Measurements from ENCODE around the gene PPP6R3.

PPP6R3 gene

DNA sequence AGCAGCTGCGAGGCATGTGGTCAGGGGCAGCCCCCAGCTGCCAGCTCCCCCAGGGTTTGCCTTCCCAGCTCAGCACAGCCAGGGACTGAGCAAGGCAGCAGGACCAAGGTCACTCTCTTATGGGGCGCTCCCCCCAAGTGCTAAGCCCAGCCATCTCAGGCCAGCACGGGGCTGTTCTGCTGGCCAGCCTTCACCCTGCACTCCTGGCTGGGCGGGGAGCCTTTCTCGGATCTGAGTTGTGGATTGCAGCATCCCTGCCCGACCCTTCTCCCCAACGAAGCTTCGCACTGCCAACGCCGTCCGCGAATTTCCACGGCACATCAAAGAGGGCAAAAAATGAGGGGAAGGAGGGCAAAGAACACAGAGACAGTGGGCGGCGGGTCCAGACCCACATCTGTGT, 181.3 kb downstream of the PPP6R3 start:
- no peak for DNase-seq (ENCODE audit: extremely low read depth in 1 of 2, low read depth in 1 of 2)

DNA sequence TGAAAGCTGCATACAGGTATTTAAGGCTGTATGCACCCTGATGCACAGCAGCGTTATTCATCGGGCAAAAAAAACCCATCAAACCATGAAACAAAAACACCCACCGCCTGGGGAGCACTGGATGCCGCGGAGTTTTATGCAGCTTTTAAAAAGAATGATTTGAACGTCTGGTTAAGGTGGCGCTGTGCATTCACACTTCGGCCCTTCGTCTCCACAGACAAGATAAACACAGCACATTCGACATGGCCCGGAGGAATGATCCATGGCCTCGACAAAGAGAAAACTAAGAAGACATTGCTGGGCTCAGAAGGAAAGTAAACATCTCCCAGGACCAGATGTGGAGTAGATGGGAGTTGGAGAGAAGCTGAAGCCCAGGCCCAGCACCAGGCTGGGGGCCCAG, 183.0 kb downstream of the PPP6R3 start:
- no peak for DNase-seq (ENCODE audit: extremely low read depth in 1 of 2, low read depth in 1 of 2)

DNA sequence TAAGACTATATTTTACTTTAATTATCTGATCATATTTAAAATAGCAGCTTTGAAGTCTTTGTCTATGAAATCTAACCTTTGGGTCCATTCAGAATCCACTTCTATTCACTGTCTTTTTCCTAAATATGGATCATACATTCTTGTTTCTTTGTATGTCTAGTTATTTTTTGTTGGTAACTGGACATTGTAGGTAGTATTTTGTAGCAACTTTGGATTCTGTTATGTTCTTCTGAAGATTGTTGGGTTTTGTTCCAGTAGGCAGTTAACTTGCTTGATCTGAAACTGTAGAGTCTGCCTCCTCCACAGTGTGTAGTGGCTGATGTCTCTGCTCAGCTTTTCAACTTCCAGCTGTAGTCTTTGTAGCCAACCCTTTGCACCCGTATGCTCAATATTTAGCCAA, 186.3 kb downstream of the PPP6R3 start:
- DNase-seq (ENCODE audit: extremely low read depth in 1 of 2, low read depth in 1 of 2) = no peak

DNA sequence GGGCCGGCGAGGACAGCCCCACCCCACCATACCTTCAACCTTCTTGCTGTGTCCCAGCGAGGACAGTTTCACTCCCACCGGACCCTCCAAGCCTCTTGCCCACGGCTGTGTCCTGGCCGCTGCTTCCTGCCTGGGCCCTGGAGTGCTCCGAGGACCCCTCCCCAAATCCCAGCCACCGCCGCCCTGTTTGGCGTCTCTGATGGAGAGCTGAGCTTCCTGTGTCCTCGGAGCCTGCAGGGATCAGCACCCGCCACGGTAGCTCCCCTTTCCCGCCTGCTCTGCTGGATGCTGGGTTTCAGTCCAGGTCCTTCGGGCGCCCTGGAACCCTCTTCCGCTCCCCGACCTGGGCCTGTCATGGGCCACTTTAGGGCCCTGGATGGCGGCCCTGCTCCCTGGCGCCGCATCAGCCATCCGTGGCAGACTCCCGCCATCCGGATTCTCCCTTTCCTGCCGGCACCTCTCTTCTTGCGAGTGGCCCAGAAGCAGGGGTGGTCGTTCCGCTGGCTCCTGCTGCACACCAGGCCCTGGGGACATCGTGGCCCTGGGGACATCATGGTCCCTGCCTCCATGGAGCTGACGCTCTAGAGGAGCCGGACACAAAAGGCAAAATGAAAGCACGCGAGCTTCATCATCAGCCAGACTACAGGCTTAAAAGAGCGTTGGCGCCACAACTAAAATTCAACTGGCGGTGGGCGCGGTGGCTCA, 189.5 kb downstream of the PPP6R3 start:
- no peak for DNase-seq (ENCODE audit: extremely low read depth in 1 of 2, low read depth in 1 of 2)

DNA sequence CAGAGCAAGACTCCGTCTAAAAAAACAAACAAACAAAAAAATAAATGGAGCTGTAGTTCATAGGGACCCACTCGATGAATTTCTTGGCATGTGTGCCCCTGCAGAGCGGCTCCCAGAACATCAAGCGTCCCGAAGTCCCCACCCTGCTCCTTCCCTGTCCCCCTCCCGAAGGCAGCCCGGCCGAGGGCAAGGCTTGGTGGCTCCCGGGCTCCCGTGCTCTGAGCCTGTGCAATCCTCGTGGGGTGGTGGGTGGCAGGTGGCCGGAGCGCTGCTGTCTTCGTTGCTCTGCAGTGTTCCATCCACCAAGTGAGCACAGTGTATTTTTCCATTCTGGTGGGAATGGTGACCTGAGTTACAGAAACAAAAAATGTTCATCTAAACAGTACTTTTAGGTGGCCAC, 190.2 kb downstream of the PPP6R3 start:
- DNase-seq (ENCODE audit: extremely low read depth in 1 of 2, low read depth in 1 of 2) = no peak

DNA sequence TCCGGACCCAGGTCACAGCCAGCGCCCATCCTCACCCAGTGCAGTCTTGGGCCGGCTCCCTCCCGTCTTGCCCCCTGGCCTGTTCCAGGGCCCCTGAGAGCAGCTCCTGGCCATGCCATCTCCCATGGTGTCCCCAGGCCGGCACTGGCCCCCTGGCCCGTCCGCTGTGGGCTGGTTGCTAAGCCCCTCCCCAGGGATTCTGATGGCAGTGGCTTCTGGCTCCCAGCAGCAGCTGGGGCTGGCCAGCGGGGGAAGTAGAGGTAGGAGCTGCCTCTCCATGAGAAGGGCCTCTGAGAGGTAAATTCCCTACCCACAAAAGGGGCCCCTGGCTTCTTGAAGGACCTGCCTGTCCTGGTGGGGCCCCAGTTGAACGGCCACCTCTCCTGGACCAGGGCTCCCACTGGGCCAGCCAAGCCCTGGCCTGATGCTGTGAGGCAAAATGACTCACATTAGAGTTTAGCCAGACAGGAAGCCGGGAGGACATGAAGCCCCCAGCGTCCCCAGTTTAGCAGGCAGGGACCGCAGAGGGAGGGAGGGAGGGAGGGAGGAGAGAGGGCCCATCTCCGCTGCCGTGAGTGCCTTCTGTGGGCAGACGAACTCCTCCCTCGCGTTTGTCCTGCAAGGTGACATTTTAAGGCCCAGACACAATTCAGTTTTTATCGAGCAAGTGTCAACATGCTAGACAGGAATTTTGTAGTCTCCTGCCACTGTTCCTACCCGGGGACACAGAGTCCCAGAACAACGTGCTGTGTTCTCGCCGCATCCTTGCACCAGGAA, 190.8 kb downstream of the PPP6R3 start:
- DNase-seq (ENCODE audit: extremely low read depth in 1 of 2, low read depth in 1 of 2) = no peak

DNA sequence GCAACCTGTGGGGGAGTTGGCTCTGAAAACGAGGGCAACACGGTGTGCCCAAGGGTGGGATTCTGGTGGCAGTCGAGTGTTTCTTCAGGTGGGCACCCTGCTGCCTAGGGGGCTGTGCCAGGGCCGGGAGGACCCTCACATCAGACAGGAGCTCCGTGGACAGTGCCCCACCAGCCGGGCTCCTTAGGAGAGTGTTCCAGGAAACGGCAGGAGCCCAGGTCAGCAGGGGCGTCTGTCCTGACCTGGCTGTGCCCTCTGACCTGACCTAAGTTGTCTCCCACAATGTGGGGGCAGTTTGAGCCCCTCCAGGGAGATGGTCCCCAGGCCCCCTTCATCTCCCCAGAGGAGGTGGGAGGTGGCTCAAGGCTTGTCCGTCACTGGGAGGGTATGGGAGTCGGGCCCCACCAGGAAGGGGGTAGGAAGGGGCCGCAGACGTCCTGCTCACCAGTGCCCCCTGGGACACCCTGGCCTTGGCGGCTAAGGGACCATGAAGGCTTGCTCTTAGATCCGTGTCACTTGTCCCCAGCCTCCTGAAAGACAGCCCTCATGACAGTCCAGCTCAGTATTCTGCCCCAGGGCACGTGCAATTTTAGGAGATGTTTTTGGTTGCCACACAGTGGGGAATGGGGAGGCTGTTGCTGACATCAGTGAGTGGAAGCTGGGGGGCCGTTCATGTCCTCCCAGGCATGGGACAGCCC, 191.6 kb downstream of the PPP6R3 start:
- DNase-seq (ENCODE audit: extremely low read depth in 1 of 2, low read depth in 1 of 2) = no peak

DNA sequence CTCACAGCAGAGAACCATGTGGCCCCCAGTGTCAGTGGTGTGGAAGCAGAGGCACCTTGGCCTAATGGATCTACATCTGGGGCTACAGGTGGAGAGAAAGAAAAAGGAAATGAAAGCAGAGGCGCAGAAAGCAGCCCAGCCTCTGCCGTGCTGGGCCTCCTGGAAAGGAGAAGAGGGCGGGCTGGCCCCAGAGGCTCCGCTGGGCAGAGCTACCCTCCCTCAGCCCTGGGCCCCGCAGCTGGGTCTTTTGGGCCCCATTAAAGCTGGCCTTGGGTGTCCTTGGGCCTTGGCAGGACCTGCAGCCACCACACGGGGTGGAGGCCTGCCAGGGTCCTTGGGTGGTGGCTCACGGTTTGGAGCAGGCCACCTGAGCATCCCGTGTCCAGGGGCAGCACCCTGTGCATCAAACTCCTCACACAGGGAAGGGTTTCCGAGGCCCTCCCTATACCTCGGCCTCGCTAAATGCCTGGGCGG, 192.2 kb downstream of the PPP6R3 start:
- no peak for DNase-seq (ENCODE audit: extremely low read depth in 1 of 2, low read depth in 1 of 2)

DNA sequence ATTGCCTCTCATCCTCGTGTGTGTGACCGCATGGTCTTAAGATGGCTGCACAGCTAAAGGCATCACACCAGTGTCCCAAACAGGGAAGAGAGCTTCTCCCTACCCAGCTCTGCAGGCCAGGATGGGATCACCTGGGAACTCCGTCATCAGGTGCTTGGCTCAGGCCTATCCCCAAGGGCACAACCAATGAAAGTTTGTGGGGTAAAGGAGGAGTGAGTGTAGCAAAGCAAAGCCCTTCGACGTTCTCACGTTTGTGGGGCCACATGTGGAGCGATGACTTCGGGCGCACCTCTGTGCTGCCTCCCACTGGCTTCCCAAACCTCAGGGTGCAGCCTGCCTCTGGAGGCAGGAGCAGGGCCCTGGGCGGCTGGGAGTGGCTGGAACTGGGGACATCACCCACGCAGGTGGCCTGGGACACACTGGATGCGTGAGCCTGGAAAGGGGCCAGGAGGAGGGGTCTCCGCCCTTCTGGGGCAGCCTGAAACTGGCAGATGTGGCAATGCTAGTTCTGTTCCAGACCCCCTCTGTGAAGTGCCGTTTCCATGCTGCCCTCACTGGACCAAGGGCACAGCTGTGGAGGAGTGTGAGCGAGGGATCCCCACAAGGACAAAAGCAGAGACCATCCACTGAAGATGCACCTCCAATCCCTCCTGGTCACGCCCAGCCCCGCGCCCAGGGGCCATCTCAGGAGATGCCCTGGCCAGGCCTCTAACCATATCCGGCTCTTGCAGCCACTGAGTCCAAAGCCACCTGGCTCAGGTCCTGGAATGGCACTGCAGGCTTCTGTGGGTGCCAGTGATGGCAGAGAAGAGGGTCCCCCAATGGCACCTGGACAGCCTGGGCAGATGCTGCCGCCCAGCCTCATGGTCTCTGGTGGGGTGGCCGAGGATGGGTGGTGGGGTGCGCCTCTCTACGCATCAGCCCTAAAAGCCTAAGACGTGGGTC, 193.2 kb downstream of the PPP6R3 start:
- DNase-seq (ENCODE audit: extremely low read depth in 1 of 2, low read depth in 1 of 2) = no peak

DNA sequence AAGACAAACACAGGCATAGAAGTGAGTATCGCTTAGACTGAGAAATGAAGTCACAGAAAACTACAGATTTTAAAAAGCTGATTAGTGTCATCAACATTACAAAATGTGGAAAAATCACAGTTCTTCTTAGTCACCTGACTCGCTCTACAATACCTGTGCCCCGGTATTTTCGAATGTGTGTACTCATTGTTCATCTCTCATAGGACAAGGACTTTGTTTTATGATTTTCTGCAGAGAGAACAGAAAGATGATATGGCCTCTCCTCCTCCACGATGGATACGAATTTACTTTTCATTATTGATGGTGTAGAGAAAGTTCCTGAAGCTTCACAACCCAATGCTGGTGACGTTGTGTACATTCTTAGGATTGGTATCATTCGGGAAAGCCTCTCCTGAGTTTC, 194.4 kb downstream of the PPP6R3 start:
- no peak for DNase-seq (ENCODE audit: extremely low read depth in 1 of 2, low read depth in 1 of 2)

DNA sequence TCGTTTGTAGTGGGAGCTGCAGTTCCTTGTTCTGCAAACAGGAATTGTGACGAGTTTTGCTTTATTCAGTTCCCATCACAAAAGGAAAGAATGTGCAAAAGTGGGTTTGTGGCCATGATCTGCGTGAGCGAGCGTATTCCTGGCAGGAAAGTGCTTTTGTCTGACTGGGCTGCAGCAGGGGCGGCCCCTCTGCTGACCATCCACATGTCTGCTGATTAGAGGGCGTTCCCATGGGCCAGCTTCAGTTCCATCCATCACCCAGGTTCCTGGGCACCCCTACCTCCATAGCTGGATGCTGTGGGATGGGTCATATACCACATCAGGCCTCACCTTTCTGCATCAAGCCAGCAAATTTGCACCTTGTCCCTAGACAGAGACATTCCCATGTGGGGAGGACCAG, 194.9 kb downstream of the PPP6R3 start:
- no peak for DNase-seq (ENCODE audit: extremely low read depth in 1 of 2, low read depth in 1 of 2)

DNA sequence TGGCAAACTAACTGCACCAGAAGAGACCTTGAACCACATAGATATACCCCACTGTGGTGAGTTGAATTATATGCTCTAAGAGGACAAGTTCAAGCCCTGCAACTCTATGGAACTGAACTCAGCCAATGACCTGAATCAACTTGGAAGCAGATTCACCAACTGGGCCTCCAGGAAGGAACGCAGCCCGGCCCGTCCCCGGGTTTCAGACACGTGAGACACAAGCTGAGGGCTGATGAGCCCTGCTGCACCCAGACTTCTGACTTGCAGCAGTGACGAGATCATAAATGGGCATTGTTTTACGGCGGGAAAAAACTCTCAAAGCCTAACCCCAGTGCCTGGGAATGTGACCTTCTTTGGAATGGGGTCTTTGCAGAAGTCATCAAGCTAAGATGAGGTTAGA, 195.3 kb downstream of the PPP6R3 start:
- no peak for DNase-seq (ENCODE audit: extremely low read depth in 1 of 2, low read depth in 1 of 2)

DNA sequence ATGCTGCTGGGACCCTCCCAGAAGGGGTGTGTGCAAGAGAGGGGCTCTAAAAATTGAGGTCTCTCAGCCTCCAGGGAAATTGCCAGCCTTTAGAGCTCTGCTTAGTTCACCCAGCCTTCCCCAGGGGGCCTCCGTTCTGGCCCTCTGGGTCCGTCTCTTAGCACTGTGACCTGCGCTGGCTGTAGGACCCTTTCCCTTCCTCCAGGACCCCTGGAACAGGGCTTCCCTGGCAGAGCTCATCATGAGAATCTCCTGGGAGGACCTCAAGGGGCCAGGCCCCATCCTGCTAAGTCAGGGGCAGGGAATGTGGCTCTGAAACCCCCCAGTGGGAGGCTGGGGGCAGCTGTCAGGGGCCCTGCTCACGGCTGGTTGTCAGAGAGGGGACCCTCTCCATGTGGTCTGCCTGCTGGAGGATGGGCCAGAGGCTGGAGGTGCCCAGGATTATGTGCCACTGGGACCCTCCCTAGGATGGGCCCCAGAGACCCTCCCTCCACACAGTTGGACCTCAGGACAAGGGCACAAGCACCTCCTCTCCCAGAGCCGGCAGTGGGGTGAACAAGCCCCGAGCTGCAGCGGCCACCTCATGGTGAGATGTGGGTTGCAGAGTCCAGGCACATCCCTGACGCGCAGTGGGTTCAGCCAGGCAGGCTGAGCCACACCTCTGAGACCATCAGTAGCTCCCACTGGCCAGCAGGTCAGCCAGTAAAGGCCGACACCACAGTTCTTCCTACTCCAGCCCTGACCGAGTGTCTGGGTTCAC, 196.6 kb downstream of the PPP6R3 start:
- DNase-seq (ENCODE audit: extremely low read depth in 1 of 2, low read depth in 1 of 2) = no peak

DNA sequence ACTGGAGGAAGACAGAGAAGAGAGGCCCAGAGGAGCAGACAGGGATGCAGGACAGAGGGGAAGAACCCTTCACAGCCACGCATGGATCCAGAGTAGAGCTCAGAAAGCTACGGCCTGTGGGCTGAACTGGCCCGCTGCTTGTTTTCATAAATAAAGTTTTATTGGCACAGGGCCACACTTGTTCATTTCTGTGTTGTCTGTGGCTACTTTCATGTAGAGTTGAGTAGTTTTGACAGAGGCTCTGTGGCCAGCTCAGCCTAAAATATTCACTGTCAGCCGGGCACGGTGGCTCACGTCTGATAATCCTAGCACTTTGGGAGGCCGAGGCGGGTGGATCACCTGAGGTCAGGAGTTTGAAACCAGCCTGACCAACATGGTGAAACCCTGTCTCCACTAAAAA, 197.5 kb downstream of the PPP6R3 start:
- DNase-seq (ENCODE audit: extremely low read depth in 1 of 2, low read depth in 1 of 2) = no peak

DNA sequence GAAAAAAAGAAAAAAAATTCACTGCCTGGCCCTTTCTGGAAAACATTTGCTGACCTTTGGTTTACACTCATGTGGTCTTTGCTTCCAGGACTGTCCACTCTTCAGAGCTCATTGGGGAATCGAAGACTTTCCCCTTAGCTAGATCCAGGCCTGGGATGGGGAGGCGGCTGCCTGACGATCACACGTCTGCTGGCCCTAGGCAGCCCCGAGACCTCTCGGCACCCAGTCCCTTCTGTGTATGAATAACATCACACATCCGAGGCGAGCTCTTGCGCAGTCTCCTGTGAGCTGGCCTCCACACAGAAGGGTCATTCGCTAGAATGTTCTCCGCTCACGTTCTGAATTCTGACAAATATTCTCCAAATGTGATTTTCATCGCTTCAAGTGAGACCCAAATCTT, 198.1 kb downstream of the PPP6R3 start:
- no peak for DNase-seq (ENCODE audit: extremely low read depth in 1 of 2, low read depth in 1 of 2)

DNA sequence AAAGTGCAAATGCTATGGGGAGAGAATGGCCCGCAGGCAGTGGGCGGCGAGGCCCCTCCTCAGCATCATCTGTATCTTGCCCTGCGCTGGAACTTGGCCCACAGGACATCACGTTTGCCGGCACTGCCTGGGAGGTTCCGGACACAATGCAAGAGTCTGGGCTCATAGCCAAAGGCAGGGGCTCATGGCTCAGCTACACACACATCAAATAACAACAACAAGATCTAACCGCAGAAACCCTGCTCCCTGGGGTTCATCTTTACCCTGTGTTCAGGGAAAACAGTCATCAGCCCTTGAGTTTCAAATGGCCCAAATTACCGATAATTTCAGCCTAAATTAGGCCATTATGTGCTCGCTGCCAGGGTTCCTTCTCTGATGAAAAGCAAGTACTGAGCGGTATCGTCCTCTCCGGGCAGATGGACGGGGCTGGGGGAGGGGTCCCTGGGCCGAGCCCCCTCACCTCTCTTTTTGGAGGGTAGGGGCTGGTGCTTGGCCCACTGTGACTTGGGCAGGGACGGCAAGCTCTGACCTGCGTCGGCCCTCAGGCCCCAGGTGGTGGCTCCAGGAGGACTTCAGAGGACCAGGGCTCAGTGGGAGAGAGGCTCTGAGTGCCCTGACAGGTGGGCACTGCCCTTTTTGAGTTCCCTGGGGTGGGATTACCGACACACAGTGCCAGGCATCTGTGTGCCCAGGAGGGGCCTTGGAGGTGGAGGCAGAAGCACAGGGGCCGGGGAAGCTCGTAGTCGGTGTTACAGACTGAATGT, 198.8 kb downstream of the PPP6R3 start:
- no peak for DNase-seq (ENCODE audit: extremely low read depth in 1 of 2, low read depth in 1 of 2)

DNA sequence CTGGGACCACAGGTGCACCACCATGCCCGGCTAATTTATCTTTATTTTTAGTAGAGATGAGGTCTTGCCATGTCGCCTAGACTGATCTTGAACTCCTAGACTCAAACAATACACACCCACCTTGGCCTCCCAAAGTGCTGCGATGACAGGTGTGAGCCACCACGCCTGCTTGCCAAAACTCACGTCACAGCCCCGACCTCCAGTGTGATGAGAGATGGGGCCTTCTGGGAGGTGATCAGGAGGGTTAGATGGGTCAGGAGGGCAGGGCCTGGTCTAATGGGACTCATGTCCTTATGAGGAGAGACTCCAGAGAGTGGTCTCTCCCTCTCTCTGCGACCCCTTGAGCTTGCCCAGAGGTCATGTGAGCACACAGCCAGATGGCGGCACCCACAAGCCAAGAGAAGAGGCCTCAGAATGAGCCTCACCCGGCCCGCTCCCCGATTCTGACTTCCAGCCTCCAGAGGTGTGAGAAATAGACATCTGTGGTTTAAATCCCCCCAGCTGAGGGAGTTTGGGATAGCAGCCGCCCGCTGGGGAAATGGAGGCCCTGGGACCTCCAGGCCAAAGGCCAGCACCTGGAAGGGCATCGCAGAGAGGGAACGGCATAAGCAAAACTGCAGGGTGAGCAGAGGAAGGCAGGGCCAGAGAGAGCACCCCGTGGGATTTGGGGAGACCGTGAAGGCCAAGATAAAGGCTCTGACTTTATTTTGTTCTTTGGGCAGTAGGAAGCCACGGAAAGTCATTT, 199.7 kb downstream of the PPP6R3 start:
- DNase-seq (ENCODE audit: extremely low read depth in 1 of 2, low read depth in 1 of 2) = no peak

DNA sequence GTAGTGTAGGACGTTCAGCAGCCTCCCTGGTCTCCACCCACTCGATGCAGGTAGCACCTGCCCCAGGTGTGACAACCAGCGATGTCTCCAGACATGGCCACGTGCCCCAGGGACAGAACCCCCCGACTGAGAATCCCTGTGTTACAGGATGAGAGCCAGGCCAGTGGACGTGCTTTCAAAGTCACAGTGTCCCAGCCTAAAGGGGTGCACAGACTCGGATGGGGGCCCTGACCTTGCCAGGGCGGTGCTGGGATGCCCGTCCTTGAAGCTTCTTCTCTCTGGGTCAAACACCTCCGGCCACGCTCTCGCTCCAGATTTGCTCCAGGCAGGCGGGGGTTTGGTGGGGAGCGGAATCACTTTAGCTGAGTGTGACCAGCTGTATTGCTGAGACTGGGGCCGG, 200.5 kb downstream of the PPP6R3 start:
- DNase-seq (ENCODE audit: extremely low read depth in 1 of 2, low read depth in 1 of 2) = no peak

Measured in activated CD8-positive, alpha-beta memory T cell treated with anti-CD3 and anti-CD28 coated beads for 1 hour (primary cell).